Thyroid gland (tissue), 4 donors: ENCODE results near the gene IDH3G.

Experiments used
- POLR2A ChIP-seq, 2 donors: fragments of 450-650 bp; IDR thresholded peaks; one replicate each; pipeline ENCODE4 v1.6.1; 2017; ENCODE audit warnings: antibody characterized with exemption in 2 of 2, mild to moderate bottlenecking in 2 of 2, moderate library complexity in 1 of 2
- TF ChIP-seq, protein P1 (sequence below), 6 experiments: fragments of 200-600 bp in 3 of 6; fragments of 450-650 bp in 3 of 6; sonication (generic) in 3 of 6; IDR thresholded peaks; one replicate each; pipeline ENCODE4 v1.5.1; 2016 to 2019; ENCODE audit warnings: antibody characterized with exemption in 6 of 6, mild to moderate bottlenecking in 2 of 6, inconsistent platforms in 1 of 6, moderate library complexity in 1 of 6

DNA sequence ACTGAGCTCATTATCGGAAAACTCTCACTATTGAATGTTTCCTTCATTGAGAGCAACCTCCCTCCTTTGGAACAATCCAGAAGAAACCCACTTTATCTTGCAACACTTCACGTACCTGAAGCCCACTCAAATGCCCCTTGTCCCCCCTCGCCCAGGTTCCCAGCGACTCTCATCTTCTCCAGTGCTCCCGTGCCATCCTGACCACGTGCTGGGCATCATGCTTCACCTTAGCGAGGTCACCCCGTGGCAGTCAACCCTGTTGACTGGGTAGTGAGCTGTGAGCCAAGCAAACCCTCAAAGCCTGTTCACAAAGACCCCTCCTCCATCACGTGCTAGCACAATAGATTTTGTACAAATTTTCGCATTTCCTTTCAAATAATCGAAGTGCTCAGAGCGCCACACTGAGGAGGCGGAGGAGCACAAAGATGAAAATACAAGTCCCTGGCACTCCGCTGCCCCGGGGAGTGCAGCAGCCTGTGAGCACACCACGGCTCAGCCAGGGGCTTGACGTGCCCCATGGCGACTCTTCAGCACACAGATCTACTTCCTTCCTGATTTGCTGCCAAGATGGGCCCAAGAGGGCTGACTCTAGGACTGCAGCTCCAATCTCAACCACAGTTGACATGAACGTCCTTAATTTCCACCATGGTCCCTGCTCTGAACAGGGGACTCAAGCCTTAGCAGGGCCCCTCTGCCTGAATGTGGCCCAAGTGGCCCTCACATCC, 20.6 kb upstream of the IDH3G start:
- TF ChIP-seq, protein P1, sequence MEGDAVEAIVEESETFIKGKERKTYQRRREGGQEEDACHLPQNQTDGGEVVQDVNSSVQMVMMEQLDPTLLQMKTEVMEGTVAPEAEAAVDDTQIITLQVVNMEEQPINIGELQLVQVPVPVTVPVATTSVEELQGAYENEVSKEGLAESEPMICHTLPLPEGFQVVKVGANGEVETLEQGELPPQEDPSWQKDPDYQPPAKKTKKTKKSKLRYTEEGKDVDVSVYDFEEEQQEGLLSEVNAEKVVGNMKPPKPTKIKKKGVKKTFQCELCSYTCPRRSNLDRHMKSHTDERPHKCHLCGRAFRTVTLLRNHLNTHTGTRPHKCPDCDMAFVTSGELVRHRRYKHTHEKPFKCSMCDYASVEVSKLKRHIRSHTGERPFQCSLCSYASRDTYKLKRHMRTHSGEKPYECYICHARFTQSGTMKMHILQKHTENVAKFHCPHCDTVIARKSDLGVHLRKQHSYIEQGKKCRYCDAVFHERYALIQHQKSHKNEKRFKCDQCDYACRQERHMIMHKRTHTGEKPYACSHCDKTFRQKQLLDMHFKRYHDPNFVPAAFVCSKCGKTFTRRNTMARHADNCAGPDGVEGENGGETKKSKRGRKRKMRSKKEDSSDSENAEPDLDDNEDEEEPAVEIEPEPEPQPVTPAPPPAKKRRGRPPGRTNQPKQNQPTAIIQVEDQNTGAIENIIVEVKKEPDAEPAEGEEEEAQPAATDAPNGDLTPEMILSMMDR (IDR thresholded peaks at IDR 0.05) = no peak
- TF ChIP-seq POLR2A (IDR thresholded peaks at IDR 0.05) = no peak
